Measurements from ENCODE around the gene MAPK10.
"Not testable (repeated sequence)": the region's sequence is repeated elsewhere in the genome, so short reads cannot be mapped to it uniquely, and the experiment has no call there.

Gene MAPK10

GRCh38 chr4:86233090-86233489 lies 126.8 kb downstream of the MAPK10 start:
- no peak for DNase-seq (ENCODE audit: low read depth, low spot score)
- no peak overlapping the region for H3K4me3 ChIP-seq (ENCODE audit: low read length)

- DNase-seq (ENCODE audit: low read depth, low spot score), result peak; percentile 22
- no peak overlapping the region for H3K4me3 ChIP-seq (ENCODE audit: low read length)
Measured at GRCh38 chr4:86223472-86223871, 136.4 kb downstream of the MAPK10 start.

GRCh38 chr4:86221002-86221401 lies 138.9 kb downstream of the MAPK10 start:
- no peak overlapping the region for H3K4me3 ChIP-seq (ENCODE audit: low read length)
- DNase-seq (ENCODE audit: low read depth, low spot score), result no peak

GRCh38 chr4:86220121-86220520 lies 139.7 kb downstream of the MAPK10 start:
- H3K4me3 ChIP-seq (ENCODE audit: low read length), result no peak overlapping the region
- DNase-seq (ENCODE audit: low read depth, low spot score), result no peak

GRCh38 chr4:86218746-86219473 lies 140.9 kb downstream of the MAPK10 start:
- no peak overlapping the region for H3K4me3 ChIP-seq (ENCODE audit: low read length)

GRCh38 chr4:86203176-86203575 lies 156.7 kb downstream of the MAPK10 start:
- no peak overlapping the region for H3K4me3 ChIP-seq (ENCODE audit: low read length)
- no peak for DNase-seq (ENCODE audit: low read depth, low spot score)

More at GRCh38 chr4:86218746-86219473, 140.9 kb downstream of the MAPK10 start:
- no peak for DNase-seq (ENCODE audit: low read depth, low spot score)

- no peak overlapping the region for H3K4me3 ChIP-seq (ENCODE audit: low read length)
Measured at GRCh38 chr4:86185659-86186058, 174.2 kb downstream of the MAPK10 start.

GRCh38 chr4:86184901-86185285 lies 175.0 kb downstream of the MAPK10 start:
- no peak for DNase-seq (ENCODE audit: low read depth, low spot score)

More at GRCh38 chr4:86185659-86186058, 174.2 kb downstream of the MAPK10 start:
- no peak for DNase-seq (ENCODE audit: low read depth, low spot score)

GRCh38 chr4:86184216-86184900 lies 175.5 kb downstream of the MAPK10 start:
- DNase-seq (ENCODE audit: low read depth, low spot score), result no peak

More at GRCh38 chr4:86184901-86185285, 175.0 kb downstream of the MAPK10 start:
- H3K4me3 ChIP-seq (ENCODE audit: low read length), result no peak overlapping the region

GRCh38 chr4:86181585-86181984 lies 178.3 kb downstream of the MAPK10 start:
- no peak for DNase-seq (ENCODE audit: low read depth, low spot score)
- no peak overlapping the region for H3K4me3 ChIP-seq (ENCODE audit: low read length)

More at GRCh38 chr4:86184216-86184900, 175.5 kb downstream of the MAPK10 start:
- H3K4me3 ChIP-seq (ENCODE audit: low read length), result no peak overlapping the region

GRCh38 chr4:86178211-86178610 lies 181.6 kb downstream of the MAPK10 start:
- no peak overlapping the region for H3K4me3 ChIP-seq (ENCODE audit: low read length)
- no peak for DNase-seq (ENCODE audit: low read depth, low spot score)

- DNase-seq (ENCODE audit: low read depth, low spot score), result no peak
- H3K4me3 ChIP-seq (ENCODE audit: low read length), result no peak overlapping the region
Measured at GRCh38 chr4:86174506-86174905, 185.3 kb downstream of the MAPK10 start.

GRCh38 chr4:86168335-86168734 lies 191.5 kb downstream of the MAPK10 start:
- H3K4me3 ChIP-seq (ENCODE audit: low read length); DNase-seq (ENCODE audit: low read depth, low spot score): not testable (repeated sequence)

GRCh38 chr4:86160426-86160825 lies 199.4 kb downstream of the MAPK10 start:
- DNase-seq (ENCODE audit: low read depth, low spot score), result no peak
- H3K4me3 ChIP-seq (ENCODE audit: low read length), result no peak overlapping the region

GRCh38 chr4:86159216-86159615 lies 200.6 kb downstream of the MAPK10 start:
- DNase-seq (ENCODE audit: low read depth, low spot score), result no peak
- no peak overlapping the region for H3K4me3 ChIP-seq (ENCODE audit: low read length)

- H3K4me3 ChIP-seq (ENCODE audit: low read length), result no peak overlapping the region
- DNase-seq (ENCODE audit: low read depth, low spot score), result no peak
Measured at GRCh38 chr4:86156531-86156930, 203.3 kb downstream of the MAPK10 start.

GRCh38 chr4:86155766-86156165 lies 204.1 kb downstream of the MAPK10 start:
- no peak overlapping the region for H3K4me3 ChIP-seq (ENCODE audit: low read length)
- DNase-seq (ENCODE audit: low read depth, low spot score), result no peak

GRCh38 chr4:86152454-86152853 lies 207.4 kb downstream of the MAPK10 start:
- no peak for DNase-seq (ENCODE audit: low read depth, low spot score)
- no peak overlapping the region for H3K4me3 ChIP-seq (ENCODE audit: low read length)

- H3K4me3 ChIP-seq (ENCODE audit: low read length), result no peak overlapping the region
Measured at GRCh38 chr4:86151196-86151595, 208.7 kb downstream of the MAPK10 start.

GRCh38 chr4:86141161-86141560 lies 218.7 kb downstream of the MAPK10 start:
- H3K4me3 ChIP-seq (ENCODE audit: low read length), result no peak overlapping the region
- DNase-seq (ENCODE audit: low read depth, low spot score), result no peak

More at GRCh38 chr4:86151196-86151595, 208.7 kb downstream of the MAPK10 start:
- no peak for DNase-seq (ENCODE audit: low read depth, low spot score)

All from Jurkat, Clone E6-1 (cell line).